Mammary microvascular endothelial cell (primary cell): Measurements from ENCODE around the gene HS6ST3. TPM values are rescaled to one million over a fixed set of nuclear protein-coding genes. Genes with fewer than 3 reads are reported as not detected.

ENCODE experiments used
- total RNA-seq: library from RNA; depleted of rRNA; stranded (reverse); fragments of >200 nt; gene quantifications from 2 replicates; pipeline ENCODE4 v1.2.3, GENCODE V29; 2015

Gene HS6ST3
- 0.10 TPM in 1 of 2 replicates, not detected in the other for total RNA-seq

DNA sequence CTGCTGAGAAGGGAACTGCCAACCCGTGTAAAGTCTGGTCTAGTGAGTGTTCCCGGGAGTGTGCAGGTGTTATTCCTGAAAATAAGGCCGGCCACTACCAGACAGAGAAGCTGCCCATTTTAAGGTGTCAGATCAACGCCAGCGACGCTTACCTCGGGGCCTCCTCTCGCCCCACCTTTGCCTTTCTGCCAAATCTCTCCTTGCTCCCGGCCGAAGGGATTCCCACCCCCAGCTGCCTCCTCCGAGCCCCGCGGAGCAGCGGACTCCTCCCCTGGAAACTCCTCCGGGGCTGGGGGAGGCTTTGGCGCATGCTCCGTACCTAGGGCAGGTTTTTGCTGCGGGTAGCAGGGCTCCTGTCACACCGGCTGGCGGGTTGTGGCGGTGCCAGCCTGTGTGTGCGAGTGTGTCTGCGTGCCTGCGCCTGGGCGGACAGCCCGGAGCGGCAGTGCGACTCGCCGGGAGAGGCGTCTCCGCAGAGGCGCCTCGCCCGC, at the start of gene HS6ST3:
Gene HS6ST3, plus strand, starts transcription at position 359 of the 491 bp plus-strand sequence.

DNA sequence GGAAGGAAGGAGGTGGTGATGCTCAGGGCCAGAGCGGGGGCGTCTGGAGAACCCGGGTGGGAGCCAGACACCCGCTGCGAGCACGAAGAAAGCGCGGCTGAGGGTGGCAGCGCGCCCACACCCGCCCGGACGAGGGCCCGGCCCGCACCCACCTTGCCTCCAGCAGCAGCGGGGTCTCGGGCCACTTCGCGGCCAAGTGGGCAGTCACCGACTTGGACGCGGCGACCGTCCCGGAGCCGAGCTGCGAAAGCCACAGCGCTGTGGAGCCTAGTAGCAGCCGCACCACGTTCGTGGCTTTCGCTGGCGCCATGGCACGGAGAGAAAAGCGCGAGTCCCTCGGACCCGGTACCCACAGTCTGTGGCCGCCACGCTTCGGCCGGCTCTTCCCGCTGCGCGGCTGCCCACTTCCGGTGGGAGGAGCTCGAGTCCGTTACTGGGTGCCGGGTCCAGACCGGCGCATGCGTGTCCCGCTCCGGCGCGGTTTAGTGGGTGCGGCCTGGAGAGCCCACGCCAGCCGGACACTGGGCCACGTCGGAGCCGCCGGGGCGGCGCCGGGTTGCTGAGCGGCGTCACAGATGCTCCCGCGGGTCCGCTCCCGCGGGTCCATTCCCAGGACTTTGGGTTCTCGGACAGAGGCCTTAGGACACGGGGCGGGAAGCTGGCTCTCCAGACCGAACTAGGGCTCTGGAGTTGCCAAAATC, 36.8 kb upstream of the HS6ST3 start, which contains the start of gene UGGT2:
Gene UGGT2, minus strand, starts transcription at position 399 of the 701 bp plus-strand sequence. Its CDS starts 89 bp downstream, at position 310.

Other genes starting within 250 kb of the HS6ST3 start
- 15.7 and 16.6 TPM in 2 replicates for gene UGGT2, start 36.7 kb upstream of the HS6ST3 start, total RNA-seq